ENCODE results near the gene IL11RA.
A peak's percentile ranks its signal among the peaks of the same experiment; 100 is the strongest.
"Not testable (repeated sequence)": the region's sequence is repeated elsewhere in the genome, so short reads cannot be mapped to it uniquely, and the experiment has no call there.

The IL11RA gene

DNA sequence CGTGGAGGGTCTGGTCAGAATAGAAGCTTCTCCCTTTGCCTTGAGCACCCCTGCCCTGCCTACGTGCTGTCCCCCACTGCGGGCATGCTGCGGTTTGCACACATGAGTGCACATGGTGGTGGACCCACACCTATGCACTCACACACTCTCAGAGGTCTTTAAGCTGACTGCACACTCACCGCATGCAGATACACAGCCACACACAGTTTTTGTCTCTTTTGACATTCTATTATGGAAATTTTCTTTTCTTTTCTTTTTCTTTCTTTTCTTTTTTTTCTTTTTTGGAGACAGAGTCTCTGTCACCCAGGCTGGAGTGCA, 22.5 kb upstream of the IL11RA start:
- no peak for DNase-seq

DNA sequence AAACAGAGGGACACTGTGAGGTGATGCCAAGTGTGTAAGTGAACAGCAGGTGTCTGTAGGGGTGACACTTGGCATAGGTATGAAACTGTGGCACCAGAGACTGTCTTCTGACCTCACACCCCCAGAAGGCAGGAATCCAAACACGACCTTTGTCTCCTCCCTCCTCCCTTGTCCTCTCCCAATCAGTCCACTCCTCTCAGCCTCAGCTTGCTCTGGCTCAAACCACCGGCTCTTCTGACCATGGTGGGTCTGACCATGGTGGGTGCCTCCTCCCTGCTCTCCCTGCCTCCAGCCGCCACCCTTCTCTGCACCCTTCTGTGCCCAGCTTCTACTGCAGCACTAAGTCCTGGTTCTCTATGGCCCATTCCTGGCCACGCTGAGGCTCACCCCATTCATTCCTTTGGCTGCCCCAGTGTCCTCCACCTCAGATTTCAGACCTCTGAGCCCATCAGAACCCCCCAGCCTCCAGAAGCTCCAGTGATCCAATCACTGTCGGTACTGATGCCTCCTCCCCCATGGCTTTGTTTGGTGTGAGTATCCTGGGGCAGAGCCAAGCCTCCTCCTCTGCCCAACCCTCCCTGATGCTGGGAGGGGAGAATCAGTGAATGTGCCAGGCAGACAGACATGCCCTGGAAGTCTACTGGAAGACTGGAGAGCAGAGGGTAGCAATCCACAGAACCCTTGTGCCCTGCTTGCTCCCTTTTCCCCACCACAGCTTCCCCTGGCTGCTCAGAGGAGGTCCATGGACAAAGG, 21.4 kb upstream of the IL11RA start:
- DNase-seq, result no peak

DNA sequence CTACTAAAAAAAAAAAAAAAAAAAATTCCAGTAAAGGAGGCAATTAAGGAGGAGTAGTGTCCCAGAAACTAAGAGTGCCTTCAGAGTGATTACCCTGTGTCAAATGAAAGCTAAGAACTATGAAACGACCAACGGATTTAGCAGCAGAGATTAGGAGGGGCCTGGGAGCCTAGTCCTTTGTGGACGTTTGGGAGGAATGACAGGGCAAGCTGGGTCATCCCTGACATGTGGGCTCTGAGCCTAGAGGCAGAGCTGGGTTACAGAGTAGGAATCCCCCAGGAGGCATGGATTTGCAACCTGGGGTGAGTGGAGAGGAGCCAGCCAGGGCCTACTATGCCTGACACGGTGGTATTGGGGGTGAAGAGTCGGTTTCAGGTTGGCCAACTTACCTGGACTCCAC, 18.8 kb upstream of the IL11RA start:
- DNase-seq, result no peak

DNA sequence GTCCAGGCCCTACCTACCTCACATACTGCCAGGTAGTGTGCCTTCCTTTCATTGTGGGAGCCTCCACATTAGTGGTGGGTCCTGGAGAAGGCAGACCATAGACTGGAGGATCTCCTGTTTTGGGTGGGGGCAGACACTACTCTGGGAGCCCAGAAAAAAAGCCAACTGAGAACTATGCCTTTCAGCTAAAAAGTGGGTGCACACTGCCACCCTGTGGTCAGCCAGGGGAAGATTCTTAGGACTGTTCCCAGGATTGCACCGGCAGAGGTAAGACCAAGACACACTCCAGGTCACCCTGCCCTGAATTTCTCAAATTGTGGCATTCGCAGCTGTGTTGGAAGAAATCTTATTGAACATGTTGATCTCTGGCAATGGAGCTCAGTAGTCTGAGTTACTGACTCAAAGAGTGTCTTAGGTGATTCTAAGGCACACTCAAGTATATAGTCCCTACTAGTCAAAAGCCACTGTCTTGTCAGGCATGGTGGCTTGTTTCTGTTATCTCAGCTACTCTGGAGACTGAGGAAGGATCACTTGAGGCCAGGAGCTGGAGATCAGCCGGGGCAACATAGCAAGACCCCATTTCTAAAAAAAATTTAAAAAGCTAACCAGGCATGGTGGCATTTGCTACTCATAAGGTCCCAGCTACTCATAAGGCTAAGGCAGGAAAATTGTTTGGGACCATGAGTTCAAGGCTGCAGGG, 18.0 kb upstream of the IL11RA start:
- DNase-seq, result peak; percentile 61

DNA sequence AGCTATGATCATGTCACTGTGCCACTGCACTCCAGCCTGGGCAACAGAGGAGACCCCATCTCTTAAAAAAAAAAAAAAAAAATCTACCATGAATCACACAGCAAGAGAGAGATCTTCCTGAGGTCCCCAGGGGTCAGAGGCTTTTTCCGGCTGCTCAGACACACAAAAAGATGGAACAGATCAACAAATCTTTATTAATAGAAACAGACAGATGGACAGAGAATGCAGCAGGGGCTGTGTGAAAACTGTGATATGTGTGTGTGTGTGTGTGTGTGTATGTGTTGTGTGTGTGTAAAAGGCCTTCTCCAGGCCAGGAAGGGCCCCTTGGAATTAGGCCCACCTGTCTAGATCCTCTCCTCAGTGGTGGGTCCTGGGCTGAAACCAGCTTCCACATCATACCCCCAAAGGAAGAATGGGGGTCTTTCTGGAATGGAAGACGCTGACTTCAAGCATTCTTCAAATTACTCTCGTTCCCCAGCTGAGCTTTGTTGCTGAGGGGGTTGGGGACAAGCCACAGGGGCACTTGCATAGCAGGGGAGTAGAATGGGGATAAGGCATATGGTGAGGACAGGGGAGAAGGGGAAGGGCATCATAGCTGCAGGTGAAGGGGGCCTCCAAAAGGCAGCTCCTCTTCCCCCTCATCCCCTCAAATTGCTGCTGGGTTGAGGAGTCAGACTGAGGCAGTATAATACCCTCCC, 17.3 kb upstream of the IL11RA start:
- no peak for DNase-seq

DNA sequence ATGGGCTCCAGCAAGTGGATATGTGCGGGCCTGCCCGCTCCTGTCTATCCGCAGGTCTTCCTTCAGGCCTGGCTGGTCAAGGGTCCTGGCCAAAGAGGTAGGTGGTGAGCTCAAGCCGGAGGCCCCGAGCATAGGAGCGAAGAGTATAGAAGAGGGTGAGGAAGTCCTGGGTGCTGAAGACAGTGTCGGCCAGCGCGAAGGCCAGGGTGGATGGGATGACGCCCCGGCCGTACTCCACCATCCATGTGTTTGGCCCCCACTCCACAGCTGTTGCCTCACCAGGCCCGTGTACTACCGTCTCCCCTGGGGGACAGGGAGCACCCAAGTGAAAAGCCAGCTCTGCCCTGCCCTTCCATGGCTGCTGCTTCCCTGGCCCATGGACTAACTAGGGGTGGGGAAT, 16.4 kb upstream of the IL11RA start:
- no peak for DNase-seq

DNA sequence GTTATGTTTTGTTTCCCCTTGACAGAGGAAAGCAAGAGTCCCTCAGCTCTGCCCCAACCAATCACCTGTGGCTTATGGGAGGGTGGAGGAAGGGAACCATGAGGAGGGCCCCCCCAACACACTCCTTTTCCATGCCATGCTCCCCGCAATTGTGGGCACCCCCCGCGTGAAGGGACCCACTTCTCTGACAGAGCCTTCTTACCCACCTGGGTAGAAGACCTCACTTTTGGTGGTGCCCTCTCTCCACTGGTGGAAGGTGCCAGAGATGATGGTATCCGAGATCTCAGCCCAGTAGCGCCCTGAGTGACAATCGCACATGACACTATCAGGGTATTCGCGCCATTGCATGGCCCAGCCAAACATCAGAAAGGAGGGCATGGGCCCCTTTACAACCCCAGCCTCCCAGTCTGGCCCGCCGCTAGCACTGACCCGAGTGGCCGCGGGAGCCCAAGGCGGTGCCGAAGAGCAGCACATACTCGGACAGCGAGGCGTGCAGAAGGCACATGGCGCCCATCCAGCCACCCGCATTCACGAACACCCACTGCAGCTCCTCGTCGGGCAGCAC, 15.1 kb upstream of the IL11RA start:
- DNase-seq, result no peak

DNA sequence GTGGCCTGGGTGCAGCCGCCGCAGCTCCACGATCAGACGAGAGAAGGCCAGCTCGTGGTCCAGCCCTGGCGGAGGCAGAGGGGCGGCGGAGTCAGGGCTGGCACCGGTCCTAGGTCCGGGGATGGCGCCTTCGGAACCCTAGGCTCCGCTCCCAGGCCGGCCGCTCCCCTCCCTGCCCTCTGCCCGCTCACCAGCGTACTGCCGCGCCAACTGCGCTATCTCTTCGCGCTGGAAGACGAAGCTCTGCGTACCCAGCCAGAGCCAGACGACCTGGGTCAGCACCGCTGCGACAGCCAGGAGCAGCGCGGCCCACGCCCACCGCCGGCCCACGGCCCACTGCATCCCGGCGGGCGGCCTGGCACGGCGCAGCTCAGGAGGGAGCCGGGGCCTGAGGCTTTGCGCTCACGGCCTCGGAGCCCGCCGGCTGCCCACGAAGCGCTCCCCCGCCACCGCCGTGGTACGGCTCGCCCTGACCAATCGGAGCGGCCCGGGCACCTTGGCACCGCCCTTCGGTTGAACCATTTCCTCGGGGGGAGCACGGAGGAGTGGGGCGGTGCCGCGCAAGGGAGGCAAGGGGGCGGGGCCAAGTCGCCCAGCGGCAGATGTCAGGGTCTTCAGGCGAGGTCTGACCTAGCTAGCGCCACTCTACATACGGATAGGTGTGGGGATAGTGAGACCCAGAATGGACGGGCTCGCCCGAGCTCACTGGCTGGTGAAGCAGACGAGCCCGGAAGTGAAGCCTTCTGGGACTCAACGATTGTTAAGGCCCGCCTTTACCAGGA, 14.4 kb upstream of the IL11RA start, which contains the start of gene SIGMAR1:
SIGMAR1 (minus strand) TSS at position 432 of the 782 bp plus-strand sequence; CDS start at position 342, 90 bp downstream.
- peak; percentile 95 for DNase-seq

DNA sequence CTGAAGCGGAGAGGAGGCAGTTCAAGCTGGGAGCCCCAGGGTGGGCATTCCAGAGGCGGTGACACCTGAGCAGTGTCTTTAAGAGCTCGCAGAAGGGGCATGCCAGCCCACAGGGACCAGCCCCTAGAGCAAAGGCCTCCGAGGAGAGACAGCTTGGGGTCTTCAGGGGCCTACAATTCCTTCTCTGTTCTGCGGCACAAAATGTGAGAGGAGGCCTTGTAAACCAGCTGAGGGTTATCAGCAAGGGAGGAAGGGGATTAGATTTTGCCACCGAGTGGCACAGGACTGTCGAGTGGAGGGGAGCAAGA, 13.9 kb upstream of the IL11RA start:
- DNase-seq, result no peak

DNA sequence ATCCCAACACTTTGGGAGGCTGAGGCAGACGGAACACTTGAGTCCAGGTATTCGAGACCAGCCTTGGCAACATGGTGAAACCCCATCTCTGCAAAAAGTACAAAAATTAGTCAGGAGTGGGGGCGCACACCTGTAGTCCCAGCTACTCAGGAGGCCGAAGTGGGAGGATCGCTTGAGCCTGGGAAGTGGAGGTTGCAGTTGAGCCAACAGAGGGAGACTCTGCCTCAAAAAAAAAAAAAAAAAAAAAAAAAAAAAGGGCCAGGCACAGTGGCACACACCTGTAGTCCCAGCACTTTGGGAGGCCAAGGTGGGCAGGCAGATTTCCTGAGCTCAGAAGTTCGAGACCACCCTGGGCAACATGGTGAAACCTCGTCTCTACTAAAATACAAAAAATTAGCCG, 12.7 kb upstream of the IL11RA start:
- DNase-seq, result not testable (repeated sequence)

DNA sequence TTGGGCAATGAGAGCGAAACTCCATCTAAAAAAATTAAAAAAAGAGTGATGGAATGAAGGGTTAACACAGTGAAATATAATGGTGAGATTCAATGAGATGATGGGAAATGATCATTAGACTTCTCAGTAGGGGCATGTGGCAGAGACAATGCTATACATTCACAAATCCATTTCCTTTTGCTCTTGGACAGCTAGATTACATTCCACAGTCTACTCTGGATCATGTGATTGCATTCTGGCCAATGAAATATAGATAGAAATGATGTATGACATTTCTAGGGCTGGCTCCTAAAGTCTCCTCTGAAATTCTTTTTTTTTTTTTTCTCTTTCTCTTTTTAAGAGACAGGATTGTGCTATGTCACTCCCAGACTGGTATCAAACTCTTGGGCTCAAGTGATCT, 9.3 kb upstream of the IL11RA start:
- DNase-seq, result no peak

DNA sequence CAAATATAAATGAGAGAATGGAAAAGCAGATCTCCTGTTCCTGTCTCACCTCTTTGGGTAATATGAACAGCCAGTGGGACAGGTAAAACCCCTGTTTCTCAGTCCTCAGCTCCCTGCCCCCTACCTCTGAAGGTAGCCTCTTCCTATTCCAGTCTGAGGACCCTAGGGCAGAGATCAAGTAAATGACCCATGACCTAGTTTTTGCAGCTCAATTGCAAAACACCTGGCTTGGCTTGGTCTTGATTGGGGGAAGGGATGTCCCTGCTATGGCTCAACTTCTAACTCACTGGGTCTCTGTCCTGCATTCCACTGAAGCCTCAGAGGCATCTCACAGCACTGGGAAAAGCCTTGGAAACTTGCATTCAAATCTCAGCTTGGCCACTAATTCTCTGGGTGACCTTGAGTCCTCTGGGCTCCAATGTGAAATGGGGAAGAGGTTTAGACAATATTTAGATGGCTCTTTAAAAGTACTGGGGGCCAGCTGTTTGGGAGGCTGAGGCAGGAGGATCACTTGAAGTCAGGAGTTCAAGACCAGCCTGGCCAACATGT, 7.1 kb upstream of the IL11RA start:
- no peak for DNase-seq

DNA sequence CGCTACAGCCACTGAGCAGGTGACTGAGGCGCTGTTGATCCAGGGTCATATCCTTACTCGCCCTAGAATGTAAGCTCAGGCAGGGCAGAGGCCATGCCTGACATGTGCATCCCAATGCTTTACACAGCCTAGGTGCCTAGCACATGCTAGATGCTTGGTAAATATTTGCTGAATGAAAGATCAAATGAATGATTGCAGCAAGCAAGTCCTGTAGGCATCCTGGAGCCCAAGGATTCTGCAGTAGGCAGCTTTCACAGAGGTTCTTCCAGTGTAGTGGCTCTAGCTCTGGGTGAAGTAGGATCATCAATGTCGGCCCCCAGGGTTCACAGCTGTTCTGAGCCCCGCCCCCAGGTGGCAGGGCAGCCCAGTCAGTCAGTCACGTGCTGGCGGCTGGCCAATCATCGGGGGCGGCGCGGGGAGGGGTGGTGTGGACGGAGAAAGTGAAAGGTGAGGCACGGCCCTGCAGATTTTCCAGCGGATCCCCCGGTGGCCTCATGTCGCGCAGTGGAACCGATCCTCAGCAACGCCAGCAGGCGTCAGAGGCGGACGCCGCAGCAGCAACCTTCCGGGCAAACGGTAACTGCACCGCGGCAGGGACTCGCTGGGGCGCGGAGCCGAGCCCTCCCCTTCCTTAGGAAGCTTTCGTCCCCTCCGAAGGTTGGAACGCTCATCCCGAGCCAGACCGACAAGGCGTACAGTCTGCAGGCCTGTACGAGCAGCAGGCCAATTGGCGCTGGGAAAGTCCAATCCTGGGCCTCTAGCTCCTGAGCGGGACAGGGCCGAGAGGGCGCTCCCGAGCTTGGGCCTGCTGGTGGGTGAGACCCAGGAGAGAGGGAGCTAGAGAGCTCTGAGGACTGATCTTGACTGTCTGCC, 5.5 kb upstream of the IL11RA start, which contains the start of gene GALT:
GALT (plus strand) TSS at position 465 of the 873 bp plus-strand sequence; CDS start at position 495, 30 bp downstream.
- DNase-seq, result peak; percentile 83

DNA sequence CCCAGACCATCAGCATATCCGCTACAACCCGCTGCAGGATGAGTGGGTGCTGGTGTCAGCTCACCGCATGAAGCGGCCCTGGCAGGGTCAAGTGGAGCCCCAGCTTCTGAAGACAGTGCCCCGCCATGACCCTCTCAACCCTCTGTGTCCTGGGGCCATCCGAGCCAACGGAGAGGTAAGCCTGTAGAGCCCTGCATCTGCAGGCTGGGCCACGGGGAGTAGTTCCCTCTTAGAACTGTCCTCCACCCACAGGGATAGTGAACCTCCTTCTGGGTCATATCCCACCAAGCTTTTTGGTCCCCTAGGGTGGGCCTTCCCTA, 4.9 kb upstream of the IL11RA start:
- DNase-seq, result no peak

DNA sequence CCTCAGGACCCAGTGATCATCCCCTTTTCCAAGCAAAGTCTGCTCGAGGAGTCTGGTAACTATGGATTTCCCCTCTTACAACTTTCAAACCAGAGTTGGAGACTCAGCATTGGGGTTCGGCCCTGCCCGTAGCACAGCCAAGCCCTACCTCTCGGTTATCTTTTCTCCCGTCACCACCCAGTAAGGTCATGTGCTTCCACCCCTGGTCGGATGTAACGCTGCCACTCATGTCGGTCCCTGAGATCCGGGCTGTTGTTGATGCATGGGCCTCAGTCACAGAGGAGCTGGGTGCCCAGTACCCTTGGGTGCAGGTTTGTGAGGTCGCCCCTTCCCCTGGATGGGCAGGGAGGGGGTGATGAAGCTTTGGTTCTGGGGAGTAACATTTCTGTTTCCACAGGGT, 4.3 kb upstream of the IL11RA start:
- no peak for DNase-seq

DNA sequence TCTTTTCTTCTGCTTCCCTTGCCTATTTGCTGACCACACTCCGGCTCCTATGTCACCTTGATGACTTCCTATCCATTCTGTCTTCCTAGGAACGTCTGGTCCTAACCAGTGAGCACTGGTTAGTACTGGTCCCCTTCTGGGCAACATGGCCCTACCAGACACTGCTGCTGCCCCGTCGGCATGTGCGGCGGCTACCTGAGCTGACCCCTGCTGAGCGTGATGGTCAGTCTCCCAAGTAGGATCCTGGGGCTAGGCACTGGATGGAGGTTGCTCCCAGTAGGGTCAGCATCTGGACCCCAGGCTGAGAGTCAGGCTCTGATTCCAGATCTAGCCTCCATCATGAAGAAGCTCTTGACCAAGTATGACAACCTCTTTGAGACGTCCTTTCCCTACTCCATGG, 3.3 kb upstream of the IL11RA start:
- DNase-seq, result no peak

DNA sequence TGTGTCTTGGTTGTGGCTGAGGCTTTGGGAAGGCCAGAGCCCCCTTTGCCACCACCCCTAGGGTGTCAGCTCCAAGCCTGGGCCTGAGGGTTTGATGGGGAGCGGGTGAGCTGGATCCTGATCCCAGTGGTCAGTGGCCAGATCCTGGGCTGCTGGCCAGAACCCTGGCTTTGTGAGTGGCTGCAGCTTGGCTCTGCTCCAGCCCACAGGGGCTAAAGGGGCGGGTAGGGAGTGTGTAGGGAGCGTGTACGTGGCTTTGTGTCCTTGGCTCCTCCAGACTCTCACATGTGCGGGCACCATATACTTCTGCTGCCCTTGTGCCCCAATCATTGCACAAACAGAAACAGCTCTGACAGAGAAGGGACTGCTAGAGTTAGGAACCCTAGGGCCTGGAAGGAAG, 1.2 kb upstream of the IL11RA start:
- no peak for DNase-seq

DNA sequence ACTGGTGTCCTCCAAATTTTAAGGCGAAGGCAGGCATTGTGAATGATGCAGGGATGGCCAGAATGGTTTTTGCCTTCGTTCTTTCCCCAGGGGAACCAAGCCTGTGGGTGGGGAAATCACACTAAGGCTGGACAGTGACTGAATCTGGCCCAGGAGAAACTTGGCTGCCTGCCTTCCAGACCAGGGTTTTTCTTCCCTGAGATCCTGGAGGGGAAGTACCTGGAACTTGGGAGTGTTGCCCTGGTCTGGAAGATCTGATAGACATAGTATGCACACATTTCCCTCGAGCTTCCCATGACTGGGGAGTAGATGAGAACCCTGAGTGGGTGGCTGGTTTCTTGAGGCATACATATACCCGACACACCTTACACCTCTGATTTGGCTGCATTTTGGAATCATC, 664 bp upstream of the IL11RA start:
- DNase-seq, result no peak

DNA sequence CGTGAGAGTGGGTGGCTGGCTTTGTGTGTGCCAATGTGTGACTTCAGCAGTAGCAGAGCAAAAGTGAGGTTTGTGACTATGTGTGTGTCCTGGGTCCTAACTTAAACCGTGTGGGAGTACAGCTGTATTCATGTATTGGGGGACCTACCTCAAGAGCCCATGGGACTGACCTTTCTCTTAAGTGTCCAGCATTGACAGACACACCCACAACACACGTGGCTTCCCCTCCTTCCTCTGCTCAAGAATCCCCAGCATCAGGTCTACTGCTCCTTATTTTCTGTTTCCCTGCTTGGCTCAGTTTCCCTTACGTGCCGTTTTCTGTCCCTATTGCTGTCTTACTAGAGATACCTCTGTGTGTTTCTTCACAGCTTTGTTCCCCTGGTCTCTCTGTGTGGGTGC, 616 bp downstream of the IL11RA start:
- no peak for DNase-seq

DNA sequence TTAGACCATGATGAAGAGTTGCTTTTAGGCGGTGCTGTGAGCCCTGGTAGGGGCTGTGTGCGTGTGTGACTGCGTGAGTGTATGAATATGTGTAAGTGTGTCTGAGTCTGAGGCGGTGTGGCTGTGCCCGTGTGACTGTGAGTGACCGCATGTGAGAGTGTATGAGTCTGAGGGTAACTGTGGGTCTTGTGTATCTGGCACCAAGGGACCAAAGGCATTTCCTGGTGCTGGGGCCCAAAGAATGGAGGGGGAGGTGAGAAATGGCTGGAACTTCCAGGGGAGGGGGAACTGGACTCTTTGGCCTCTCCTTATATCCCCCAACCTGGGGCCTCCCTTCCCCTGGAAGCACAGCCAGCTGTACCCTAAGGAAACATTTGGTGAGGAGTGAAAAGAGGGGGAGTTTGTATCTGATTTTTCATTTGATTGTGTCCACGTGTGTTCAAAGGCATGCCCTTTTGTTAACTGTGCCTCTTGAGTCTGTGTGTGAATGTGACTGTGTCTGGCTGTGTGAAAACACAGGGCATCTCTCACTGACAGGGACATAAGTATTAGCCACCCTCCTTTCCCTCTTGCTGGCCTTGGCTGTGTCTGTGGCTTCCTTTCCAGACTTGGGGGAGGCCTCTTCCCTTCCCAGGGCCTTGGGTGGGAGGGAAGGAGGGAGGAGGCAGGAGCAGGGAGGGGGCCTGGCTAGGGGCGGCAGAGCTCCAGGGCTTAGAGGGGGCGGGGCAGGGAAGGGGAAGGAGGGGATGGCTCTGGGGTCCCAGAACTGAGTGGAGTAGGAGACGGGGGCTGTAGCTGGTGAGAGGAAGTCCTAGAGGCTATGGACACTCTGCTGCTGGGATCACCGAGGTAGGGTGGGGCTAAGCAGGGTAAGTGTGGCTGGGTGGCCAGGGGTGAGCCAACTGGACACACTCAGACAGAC, 1.4 kb downstream of the IL11RA start:
- DNase-seq, result peak; percentile 84

All from fibroblast of skin of back (primary cell).